Measurements from ENCODE around the gene CCDC167.

CCDC167 gene

DNA sequence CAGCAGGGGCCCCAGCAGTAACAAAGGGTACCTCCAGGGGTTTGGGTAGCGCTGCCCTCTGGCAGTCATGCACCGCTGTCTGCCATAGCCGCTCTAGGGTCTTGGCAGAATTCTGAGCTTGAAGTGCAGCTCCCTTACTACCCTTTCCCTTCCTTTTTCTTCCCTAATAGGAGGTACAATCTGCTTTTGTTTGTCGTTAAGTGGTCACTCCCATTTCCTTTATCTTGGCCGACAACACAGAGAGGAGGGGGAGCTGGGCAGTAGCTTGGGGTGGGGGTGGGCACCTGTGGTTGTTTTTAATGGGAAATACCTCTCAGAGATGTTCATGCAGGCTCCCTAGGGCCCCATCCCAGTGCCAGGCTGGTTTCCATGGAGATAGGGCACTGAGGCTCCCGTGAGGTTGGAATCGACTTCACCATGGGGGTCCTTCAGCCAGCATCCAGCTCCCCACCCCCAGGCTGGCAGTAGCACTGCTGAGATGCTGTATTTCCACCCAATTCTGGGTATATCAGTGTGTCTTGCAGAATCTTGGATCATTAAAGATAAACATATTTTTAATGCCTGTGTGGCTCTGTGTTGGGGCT lies 18.6 kb downstream of the CCDC167 start:
- Histone ChIP-seq H3K79me2 (ENCODE audit: control insufficient read depth, low read length) (no peaks in the 10 kb centered on the region), H3K27me3 (ENCODE audit: control insufficient read depth, low read length) (no peaks in the 10 kb centered on the region), H3K9me3 (ENCODE audit: control insufficient read depth, insufficient read depth, low read length) (no peaks in the 10 kb centered on the region), H3F3A (ENCODE audit: control insufficient read depth, insufficient read depth) (no peaks in the 10 kb centered on the region), H3K4me3 (ENCODE audit: low read length) (no peak overlapping the region), H3K36me3 (ENCODE audit: control insufficient read depth, low read length) (peaks cover 46% of the 10 kb centered on the region), H3K4me2 (ENCODE audit: low read length) (no peak overlapping the region), H4K20me1 (ENCODE audit: control insufficient read depth, insufficient read depth, low read depth, low read length) (no peaks in the 10 kb centered on the region), H3K4me1 (ENCODE audit: control insufficient read depth, low read length) (no peaks in the 10 kb centered on the region), H3K27ac (ENCODE audit: low read depth, low read length) (no peak overlapping the region), H3K9me2 (replicated peaks; ENCODE audit: control insufficient read depth, low read length) (no peaks in the 10 kb centered on the region)
- TF ChIP-seq, protein P1, sequence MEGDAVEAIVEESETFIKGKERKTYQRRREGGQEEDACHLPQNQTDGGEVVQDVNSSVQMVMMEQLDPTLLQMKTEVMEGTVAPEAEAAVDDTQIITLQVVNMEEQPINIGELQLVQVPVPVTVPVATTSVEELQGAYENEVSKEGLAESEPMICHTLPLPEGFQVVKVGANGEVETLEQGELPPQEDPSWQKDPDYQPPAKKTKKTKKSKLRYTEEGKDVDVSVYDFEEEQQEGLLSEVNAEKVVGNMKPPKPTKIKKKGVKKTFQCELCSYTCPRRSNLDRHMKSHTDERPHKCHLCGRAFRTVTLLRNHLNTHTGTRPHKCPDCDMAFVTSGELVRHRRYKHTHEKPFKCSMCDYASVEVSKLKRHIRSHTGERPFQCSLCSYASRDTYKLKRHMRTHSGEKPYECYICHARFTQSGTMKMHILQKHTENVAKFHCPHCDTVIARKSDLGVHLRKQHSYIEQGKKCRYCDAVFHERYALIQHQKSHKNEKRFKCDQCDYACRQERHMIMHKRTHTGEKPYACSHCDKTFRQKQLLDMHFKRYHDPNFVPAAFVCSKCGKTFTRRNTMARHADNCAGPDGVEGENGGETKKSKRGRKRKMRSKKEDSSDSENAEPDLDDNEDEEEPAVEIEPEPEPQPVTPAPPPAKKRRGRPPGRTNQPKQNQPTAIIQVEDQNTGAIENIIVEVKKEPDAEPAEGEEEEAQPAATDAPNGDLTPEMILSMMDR (IDR thresholded peaks at IDR 0.05; ENCODE audit: low read depth, low read length, poor library complexity, severe bottlenecking), result no peak
- no peak for TF ChIP-seq EZH2phosphoT487 (IDR thresholded peaks at IDR 0.05; ENCODE audit: borderline replicate concordance, low read length)

- H3K9me2 ChIP-seq (replicated peaks; ENCODE audit: control insufficient read depth, low read length), result no peaks in the 10 kb centered on the region
- no peaks in the 10 kb centered on the region for H3K27me3 ChIP-seq (ENCODE audit: control insufficient read depth, low read length)
- no peak for TF ChIP-seq EZH2phosphoT487 (IDR thresholded peaks at IDR 0.05; ENCODE audit: borderline replicate concordance, low read length)
- TF ChIP-seq, protein P1 (IDR thresholded peaks at IDR 0.05; ENCODE audit: low read depth, low read length, poor library complexity, severe bottlenecking), result no peak
- H3K4me1 ChIP-seq (ENCODE audit: control insufficient read depth, low read length), result no peaks in the 10 kb centered on the region
- no peaks in the 10 kb centered on the region for H3F3A ChIP-seq (ENCODE audit: control insufficient read depth, insufficient read depth)
- H4K20me1 ChIP-seq (ENCODE audit: control insufficient read depth, insufficient read depth, low read depth, low read length), result no peaks in the 10 kb centered on the region
- H3K36me3 ChIP-seq (ENCODE audit: control insufficient read depth, low read length), result peaks cover 53% of the 10 kb centered on the region
- H3K4me2 ChIP-seq (ENCODE audit: low read length), result no peak overlapping the region
- no peak overlapping the region for H3K27ac ChIP-seq (ENCODE audit: low read depth, low read length)
- H3K79me2 ChIP-seq (ENCODE audit: control insufficient read depth, low read length), result no peaks in the 10 kb centered on the region
- H3K9me3 ChIP-seq (ENCODE audit: control insufficient read depth, insufficient read depth, low read length), result no peaks in the 10 kb centered on the region
- no peak overlapping the region for H3K4me3 ChIP-seq (ENCODE audit: low read length)
Observed at GRCh38 chr6:37480118-37480736, 19.5 kb downstream of the CCDC167 start.

DNA sequence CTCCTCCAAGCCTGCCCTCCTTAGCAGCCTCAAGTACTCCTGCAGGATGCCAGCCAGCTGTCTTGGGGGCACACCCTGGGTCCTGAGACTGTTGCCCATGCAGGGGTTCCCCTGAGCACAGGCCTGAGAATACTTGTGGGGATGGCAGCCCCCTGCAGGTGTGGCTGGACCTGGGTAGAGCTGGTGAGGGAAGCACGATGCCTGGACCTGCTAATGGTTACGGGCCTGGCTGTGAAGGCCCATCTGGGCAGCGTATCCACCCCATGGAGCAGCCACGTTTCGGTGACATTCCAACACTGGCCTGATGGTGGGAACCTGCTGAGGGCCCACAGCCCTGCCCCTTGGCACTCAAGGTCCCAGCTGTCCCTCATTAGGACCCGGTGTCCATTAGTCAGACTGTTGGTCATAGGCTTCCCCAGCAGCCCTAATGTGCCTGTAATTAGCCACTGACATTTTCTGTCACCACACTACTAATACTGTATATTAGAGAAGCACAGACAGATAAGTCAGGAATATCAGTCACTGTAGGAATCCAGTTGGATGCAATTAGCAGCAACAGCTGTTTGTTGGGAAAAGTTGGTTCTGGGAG lies 20.3 kb downstream of the CCDC167 start:
- H3K79me2 ChIP-seq (ENCODE audit: control insufficient read depth, low read length), result no peaks in the 10 kb centered on the region
- no peaks in the 10 kb centered on the region for H4K20me1 ChIP-seq (ENCODE audit: control insufficient read depth, insufficient read depth, low read depth, low read length)
- H3K9me3 ChIP-seq (ENCODE audit: control insufficient read depth, insufficient read depth, low read length), result no peaks in the 10 kb centered on the region
- no peaks in the 10 kb centered on the region for H3K4me1 ChIP-seq (ENCODE audit: control insufficient read depth, low read length)
- H3F3A ChIP-seq (ENCODE audit: control insufficient read depth, insufficient read depth), result no peaks in the 10 kb centered on the region
- no peaks in the 10 kb centered on the region for H3K27me3 ChIP-seq (ENCODE audit: control insufficient read depth, low read length)
- TF ChIP-seq EZH2phosphoT487 (IDR thresholded peaks at IDR 0.05; ENCODE audit: borderline replicate concordance, low read length), result no peak
- TF ChIP-seq, protein P1 (IDR thresholded peaks at IDR 0.05; ENCODE audit: low read depth, low read length, poor library complexity, severe bottlenecking), result no peak
- H3K4me3 ChIP-seq (ENCODE audit: low read length), result no peak overlapping the region
- H3K36me3 ChIP-seq (ENCODE audit: control insufficient read depth, low read length), result peaks cover 57% of the 10 kb centered on the region
- no peaks in the 10 kb centered on the region for H3K9me2 ChIP-seq (replicated peaks; ENCODE audit: control insufficient read depth, low read length)
- H3K27ac ChIP-seq (ENCODE audit: low read depth, low read length), result no peak overlapping the region
- no peak overlapping the region for H3K4me2 ChIP-seq (ENCODE audit: low read length)
